ENCODE measurements around the gene MRGPRF.

DNA sequence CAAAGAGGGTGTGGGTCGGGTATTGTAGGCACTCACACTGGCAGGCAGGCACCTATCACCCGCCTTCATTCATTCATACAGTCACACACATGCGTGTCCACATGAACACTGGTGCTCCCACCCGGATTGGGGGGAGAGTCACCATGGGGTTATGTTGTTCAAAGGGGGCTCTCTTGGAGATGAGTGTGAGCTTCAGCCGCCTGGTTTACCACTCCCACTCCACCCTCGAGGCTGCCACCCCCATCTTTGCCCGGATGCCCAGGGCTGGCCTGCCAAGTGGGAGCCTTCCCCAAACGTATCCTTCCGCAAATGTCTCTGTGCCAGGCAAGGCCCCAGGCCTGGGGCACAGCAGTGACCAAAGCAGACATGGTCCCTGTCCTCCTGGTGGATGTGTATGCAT lies 54.8 kb downstream of the MRGPRF start:
- TF ChIP-seq CTCF (IDR thresholded peaks at IDR 0.05 in 8 of 11, conservative IDR thresholded peaks at IDR 0.05 in 3 of 11) (no peak), POLR2AphosphoS5 (IDR thresholded peaks at IDR 0.05) (no peak), POLR2A (IDR thresholded peaks at IDR 0.05) (no peak)

Data from spleen (tissue), 7 donors.